ENCODE measurements around the gene ATXN1. TPM values are rescaled to one million over a fixed set of nuclear protein-coding genes. Genes with fewer than 3 reads are reported as not detected.

ATXN1 gene
- total and polyA plus RNA-seq, 2 of the 13 experiments (the other 11 are each of a cell fraction or from before 2014, with no cell fraction given) = 20.7 to 39.5 TPM

- 97% methylated on average over 1 of the region's 1 CpG for WGBS (ENCODE audit: low lambda C conversion rate)
- CTCF ChIA-PET (ENCODE audit: low intra/inter-chr PET ratio, low total read pairs) = no interaction called here
- H3K4me1 ChIP-seq (ENCODE audit: insufficient read depth, low read length) = peaks cover 22% of the 10 kb centered on the region
- POLR2A ChIA-PET = no interaction called here
- peaks cover 0 to 3% of the 10 kb centered on the region in 2 experiments; a peak in 2 of 5 replicates for H3K36me3 ChIP-seq (replicated peaks in 1 of 2; ENCODE audit: control insufficient read depth in 1 of 2, insufficient read depth in 2 of 2, low read length in 2 of 2)
- no peak overlapping the region for H3K4me3 ChIP-seq (replicated peaks in 1 of 3; ENCODE audit: insufficient read depth in 1 of 3, low read depth in 2 of 3, low read length in 3 of 3)
- intact Hi-C loops (cut with micrococcal nuclease; ENCODE audit: unreplicated experiment) = no loop called here
- no peaks in the 10 kb centered on the region for H3K79me2 ChIP-seq (ENCODE audit: insufficient read depth, low read length)
- H3K27me3 ChIP-seq (ENCODE audit: control insufficient read depth in 1 of 2, insufficient read depth in 2 of 2, low read length in 2 of 2) = no peaks in the 10 kb centered on the region
- DNase-seq (ENCODE audit: low spot score) (no peak), FAIRE-seq (no peak), ATAC-seq (no peak)
- peaks cover 3% of the 10 kb centered on the region; the same call in 1 of the 2 replicates for H4K20me1 ChIP-seq (ENCODE audit: insufficient read depth, low read length)
- no peak overlapping the region for H3K27ac ChIP-seq (ENCODE audit: extremely low read length, insufficient read depth, low read length)
- H3K9ac ChIP-seq (ENCODE audit: insufficient read depth, low read depth, low read length) = no peak overlapping the region
- no peak overlapping the region for H3K4me2 ChIP-seq (ENCODE audit: low read depth, low read length)
- no peak overlapping the region for H2AFZ ChIP-seq (ENCODE audit: low read length)
- in situ Hi-C loops (cut with HindIII; ENCODE audit: extremely low pct_ligation_motif_present, low pct_unique_long_range_greater_than_20kb) = no loop called here
- H3K9me3 ChIP-seq (ENCODE audit: low read length) = no peaks in the 10 kb centered on the region
- BruUV-seq (replicated peaks) = no TSS peak
- TF ChIP-seq POLR2AphosphoS2 (IDR thresholded peaks at IDR 0.05; ENCODE audit: low read depth, low read length) (no peak), ZNF407 (CRISPR knock-in tag; IDR thresholded peaks at IDR 0.05; ENCODE audit: not compliant biosample characterization) (no peak), JUND (CRISPR knock-in tag; IDR thresholded peaks at IDR 0.05) (no peak), ZNF142 (CRISPR knock-in tag; IDR thresholded peaks at IDR 0.05) (no peak), CENPBD1 (CRISPR knock-in tag; IDR thresholded peaks at IDR 0.05; ENCODE audit: borderline replicate concordance, low read depth) (no peak), ZNF512 (CRISPR knock-in tag; IDR thresholded peaks at IDR 0.05) (no peak)
Observed at GRCh38 chr6:16468991-16469615, 292.2 kb downstream of the ATXN1 start.
